Muscle of arm (tissue), 12 donors: Measurements from ENCODE around the gene ABLIM2. TPM values are rescaled to one million over a fixed set of nuclear protein-coding genes. Genes with fewer than 3 reads are reported as not detected.

ENCODE experiments used
- DNase-seq: peaks from one replicate; pipeline ENCODE4 v3.0.0-alpha.2; 2013
- polyA plus RNA-seq, 12 donors: library from polyadenylated mRNA; unstranded; fragments of 120-200 nt; gene quantifications; one replicate each; pipeline ENCODE4 v1.2.1, GENCODE V29; 2013; ENCODE audit not compliant: insufficient read length in 12 of 12

ABLIM2 gene
- polyA plus RNA-seq, 12 donors, result 3.8 to 23.0 (median 14.9) TPM; not detected in 1

GRCh38 chr4:8072235-8072968, 86.2 kb downstream of the ABLIM2 start:
- DNase-seq, result no peak

- DNase-seq, result no peak
Measured at GRCh38 chr4:8071766-8072165, 86.8 kb downstream of the ABLIM2 start.

- DNase-seq, result no peak
Measured at GRCh38 chr4:8070736-8071718, 87.6 kb downstream of the ABLIM2 start.

GRCh38 chr4:8069102-8069752, 89.4 kb downstream of the ABLIM2 start:
- no peak for DNase-seq

- no peak for DNase-seq
Measured at GRCh38 chr4:8067945-8068896, 90.4 kb downstream of the ABLIM2 start.

- no peak for DNase-seq
Measured at GRCh38 chr4:8067274-8067936, 91.2 kb downstream of the ABLIM2 start.

GRCh38 chr4:8066336-8066931, 92.2 kb downstream of the ABLIM2 start:
- DNase-seq, result no peak

- no peak for DNase-seq
Measured at GRCh38 chr4:8063974-8064563, 94.5 kb downstream of the ABLIM2 start.

GRCh38 chr4:8061573-8061972, 97.0 kb downstream of the ABLIM2 start:
- no peak for DNase-seq

- no peak for DNase-seq
Measured at GRCh38 chr4:8061145-8061544, 97.5 kb downstream of the ABLIM2 start.

- no peak for DNase-seq
Measured at GRCh38 chr4:8060632-8061031, 98.0 kb downstream of the ABLIM2 start.

- no peak for DNase-seq
Measured at GRCh38 chr4:8058031-8058479, 100.6 kb downstream of the ABLIM2 start.

GRCh38 chr4:8055206-8055605, 103.4 kb downstream of the ABLIM2 start:
- DNase-seq, result no peak

GRCh38 chr4:8053688-8054449, 104.7 kb downstream of the ABLIM2 start:
- no peak for DNase-seq

- DNase-seq, result no peak
Measured at GRCh38 chr4:8052160-8052691, 106.4 kb downstream of the ABLIM2 start.

GRCh38 chr4:8051644-8052043, 107.0 kb downstream of the ABLIM2 start:
- no peak for DNase-seq

- DNase-seq, result peak; percentile 77
Measured at GRCh38 chr4:8050555-8051206, 107.9 kb downstream of the ABLIM2 start.

- no peak for DNase-seq
Measured at GRCh38 chr4:8050180-8050554, 108.4 kb downstream of the ABLIM2 start.
